GM12878 (cell line): ENCODE data around the gene RANBP9. TPM values are rescaled to one million over a fixed set of nuclear protein-coding genes. Genes with fewer than 3 reads are reported as not detected.

Experiments used
- ATAC-seq: fragments of 200-7000 bp; cut with Tn5 transposase; 3 replicates; pipeline ENCODE4 v1.9.1; 2020; ENCODE audit warnings: mild to moderate bottlenecking, moderate library complexity
- BruUV-seq: library from RNA; stranded (reverse); fragments of 400-500 nt; replicated peaks from 2 replicates; lab custom pipeline; 2021; lab: Mats Ljungman, UMichigan
- CTCF ChIA-PET: fragments of 300-600 bp; sonication (Branson Sonifier 250); formaldehyde crosslinking; extraction: SDS; loops from one replicate; lab custom pipeline; 2021; ENCODE audit warnings: inconsistent platforms; lab: Yijun Ruan, JAX
- POLR2A ChIA-PET: fragments of 350-600 bp; formaldehyde crosslinking; extraction: SDS; loops from one replicate; lab custom pipeline; 2021; ENCODE audit warnings: inconsistent platforms; lab: Charles Lee
- RAD21 ChIA-PET: fragments of 300-600 bp; sonication (Branson Sonifier 250); formaldehyde crosslinking; loops from one replicate; lab custom pipeline; 2023; ENCODE audit warnings: antibody characterized with exemption; ENCODE audit not compliant: unreplicated experiment; lab: Charles Lee
- SMC1A ChIA-PET: fragments of 300-600 bp; sonication (Branson Sonifier 250); formaldehyde crosslinking; loops from one replicate; lab custom pipeline; 2023; ENCODE audit not compliant: unreplicated experiment, uncharacterized antibody; lab: Charles Lee
- DNase-seq: peaks from one replicate; pipeline ENCODE4 v3.0.0-alpha.2; 2011; ENCODE audit warnings: low read depth, low spot score
- FAIRE-seq: peaks from 3 replicates; lab custom pipeline; 2011; peaks lifted over from hg19 to GRCh38; lab: Jason Lieb, UNC
- H2AFZ ChIP-seq: 2 replicates; pipeline ENCODE4 v1.6.0; 2011; ENCODE audit warnings: low read depth, low read length, control low read depth; ENCODE audit not compliant: control insufficient read depth
- H3K27ac ChIP-seq: 2 replicates; pipeline ENCODE4 v1.5.1; 2011; ENCODE audit warnings: control low read depth; ENCODE audit not compliant: control insufficient read depth, insufficient read depth
- H3K27me3 ChIP-seq, 2 experiments: replicated peaks in 1 of 2; 2 replicates each; pipeline versions ENCODE4 v1.6.0 to v1.6.1; 2011; ENCODE audit warnings: low read length in 1 of 2; ENCODE audit not compliant: control insufficient read depth in 2 of 2, insufficient read depth in 2 of 2
- H3K36me3 ChIP-seq, 2 experiments: 2 replicates each; pipeline ENCODE4 v1.5.1; 2011; ENCODE audit warnings: low read length in 1 of 2; ENCODE audit not compliant: control insufficient read depth in 2 of 2, insufficient read depth in 2 of 2
- H3K4me1 ChIP-seq: 2 replicates; pipeline ENCODE4 v1.6.1; 2011; ENCODE audit warnings: mild to moderate bottlenecking, low read length, moderate library complexity, mixed read lengths; ENCODE audit not compliant: control insufficient read depth, insufficient read depth
- H3K4me2 ChIP-seq: 2 replicates; pipeline ENCODE4 v1.6.0; 2011; ENCODE audit warnings: control low read depth; ENCODE audit not compliant: control insufficient read depth, insufficient read depth
- H3K4me3 ChIP-seq: fragments of 200-600 bp; sonication (generic); 2 replicates; pipeline ENCODE4 v1.5.1; 2016
- H3K79me2 ChIP-seq: 2 replicates; pipeline ENCODE4 v1.6.0; 2011; ENCODE audit warnings: low read length; ENCODE audit not compliant: control insufficient read depth, insufficient read depth
- H3K9ac ChIP-seq: 2 replicates; pipeline ENCODE4 v1.8.0; 2011; ENCODE audit warnings: low read length, control low read depth, mixed read lengths; ENCODE audit not compliant: control insufficient read depth, insufficient read depth
- H3K9me3 ChIP-seq: replicated peaks from 3 replicates; pipeline ENCODE4 v1.5.1; 2011; ENCODE audit warnings: mild to moderate bottlenecking, low read length; ENCODE audit not compliant: control insufficient read depth, insufficient read depth
- H4K20me1 ChIP-seq: 2 replicates; pipeline ENCODE4 v1.6.0; 2011; ENCODE audit not compliant: control insufficient read depth, insufficient read depth
- WGBS: methylation state at CpG from one replicate; pipeline ENCODE4 v1.1.6; 2016; ENCODE audit warnings: low lambda C conversion rate; ENCODE audit not compliant: insufficient replicate concordance, insufficient coverage; ENCODE audit errors: missing lambda C conversion rate; 5-methylcytosine and 5-hydroxymethylcytosine counted together
- in situ Hi-C: fragments of 300-500 bp; cut with MboI; formaldehyde crosslinking; loops from 9 replicates; pipeline ENCODE4 v1.14.3; 2018; ENCODE audit warnings: mixed read lengths
- intact Hi-C: fragments of 100-400 bp; cut with micrococcal nuclease; formaldehyde crosslinking; loops from one replicate; pipeline ENCODE4 v1.14.2; 2022; ENCODE audit not compliant: unreplicated experiment
- polyA plus RNA-seq, 11 experiments: library from polyadenylated mRNA; depleted of rRNA in 4 of 11; unstranded in 6 of 11; stranded (reverse) in 5 of 11; fragments of >200 nt; fragmentation: Nextera tagmentation in 4 of 11; fragmentation: Illumina TruSeq in 1 of 11; extraction: Ambion mirVana in 4 of 11; extraction: Trizol in 1 of 11; gene quantifications; 1 replicate in 1 of 11; 2 replicates in 10 of 11; pipeline versions ENCODE4 v1.2.1 to v1.2.3, GENCODE V29; 2011 to 2016; ENCODE audit warnings: inconsistent platforms in 2 of 11, missing spikeins in 2 of 11, low read depth in 1 of 11
- total RNA-seq, 4 experiments: library from RNA; depleted of rRNA in 3 of 4; stranded (reverse); fragments of >200 nt in 3 of 4; fragmentation: Illumina TruSeq in 1 of 4; extraction: Trizol in 1 of 4; gene quantifications; 2 replicates each; pipeline versions ENCODE4 v1.2.1 to v1.2.3, GENCODE V29; 2013 to 2021
- TF ChIP-seq, protein P1 (sequence below): fragments of 450-650 bp; IDR thresholded peaks from 2 replicates; pipeline ENCODE4 v1.6.1; 2016; ENCODE audit warnings: mild to moderate bottlenecking, moderate library complexity, borderline replicate concordance

RANBP9 gene
- total and polyA plus RNA-seq, 10 of the 15 experiments (the other 5 are each of a cell fraction or from before 2014, with no cell fraction given): 3.7 to 43.1 (median 16.2) TPM

DNA sequence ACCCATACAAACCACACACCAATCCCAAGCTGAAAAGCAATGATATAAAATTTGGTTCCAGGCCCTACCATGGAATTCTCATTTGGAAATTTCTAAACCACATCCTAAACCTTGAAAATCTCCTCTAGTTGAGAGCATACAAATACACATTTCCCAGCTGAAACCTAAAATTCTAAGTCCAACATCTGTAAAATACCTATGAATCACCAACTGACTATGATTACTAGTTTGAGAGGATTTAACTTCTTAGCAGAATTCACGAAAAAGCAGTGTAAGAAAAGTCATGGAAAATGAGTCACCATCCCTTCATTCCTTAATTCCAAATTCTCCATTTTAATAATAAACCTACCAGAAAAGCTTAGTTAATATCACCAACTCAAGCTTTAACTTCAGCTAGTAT is 15.4 kb downstream of the RANBP9 start:
- 94% methylated on average over 1 of the region's 1 CpG for WGBS
- H2AFZ ChIP-seq: no peak overlapping the region
- H3K79me2 ChIP-seq: peaks cover 53% of the 10 kb centered on the region
- ATAC-seq (no peak), FAIRE-seq (no peak), DNase-seq (no peak)
- in situ Hi-C loops (no loop called here), intact Hi-C loops (no loop called here)
- H4K20me1 ChIP-seq: no peaks in the 10 kb centered on the region
- H3K27me3 ChIP-seq: no peaks in the 10 kb centered on the region
- H3K36me3 ChIP-seq: peaks cover 0 to 2% of the 10 kb centered on the region in 2 experiments; a peak in 1 of 4 replicates
- no peak overlapping the region for H3K27ac ChIP-seq
- no peak overlapping the region for H3K9ac ChIP-seq
- SMC1A ChIA-PET: interaction anchor here (1.1 to 3.2 kb wide), 8 partner anchors 8 to 300 kb away, joined by 3 to 27 read pairs (median 8); partner anchors contain the start of gene NOL7
- POLR2A ChIA-PET: interaction anchor here (0.9 to 1.6 kb wide), 5 partner anchors 10 to 81 kb away, joined by 3 to 7 read pairs (median 5); partner anchors contain the start of genes NOL7 and RANBP9
- no peaks in the 10 kb centered on the region for H3K9me3 ChIP-seq
- no peak overlapping the region for H3K4me2 ChIP-seq
- no TSS peak for BruUV-seq
- TF ChIP-seq, protein P1, sequence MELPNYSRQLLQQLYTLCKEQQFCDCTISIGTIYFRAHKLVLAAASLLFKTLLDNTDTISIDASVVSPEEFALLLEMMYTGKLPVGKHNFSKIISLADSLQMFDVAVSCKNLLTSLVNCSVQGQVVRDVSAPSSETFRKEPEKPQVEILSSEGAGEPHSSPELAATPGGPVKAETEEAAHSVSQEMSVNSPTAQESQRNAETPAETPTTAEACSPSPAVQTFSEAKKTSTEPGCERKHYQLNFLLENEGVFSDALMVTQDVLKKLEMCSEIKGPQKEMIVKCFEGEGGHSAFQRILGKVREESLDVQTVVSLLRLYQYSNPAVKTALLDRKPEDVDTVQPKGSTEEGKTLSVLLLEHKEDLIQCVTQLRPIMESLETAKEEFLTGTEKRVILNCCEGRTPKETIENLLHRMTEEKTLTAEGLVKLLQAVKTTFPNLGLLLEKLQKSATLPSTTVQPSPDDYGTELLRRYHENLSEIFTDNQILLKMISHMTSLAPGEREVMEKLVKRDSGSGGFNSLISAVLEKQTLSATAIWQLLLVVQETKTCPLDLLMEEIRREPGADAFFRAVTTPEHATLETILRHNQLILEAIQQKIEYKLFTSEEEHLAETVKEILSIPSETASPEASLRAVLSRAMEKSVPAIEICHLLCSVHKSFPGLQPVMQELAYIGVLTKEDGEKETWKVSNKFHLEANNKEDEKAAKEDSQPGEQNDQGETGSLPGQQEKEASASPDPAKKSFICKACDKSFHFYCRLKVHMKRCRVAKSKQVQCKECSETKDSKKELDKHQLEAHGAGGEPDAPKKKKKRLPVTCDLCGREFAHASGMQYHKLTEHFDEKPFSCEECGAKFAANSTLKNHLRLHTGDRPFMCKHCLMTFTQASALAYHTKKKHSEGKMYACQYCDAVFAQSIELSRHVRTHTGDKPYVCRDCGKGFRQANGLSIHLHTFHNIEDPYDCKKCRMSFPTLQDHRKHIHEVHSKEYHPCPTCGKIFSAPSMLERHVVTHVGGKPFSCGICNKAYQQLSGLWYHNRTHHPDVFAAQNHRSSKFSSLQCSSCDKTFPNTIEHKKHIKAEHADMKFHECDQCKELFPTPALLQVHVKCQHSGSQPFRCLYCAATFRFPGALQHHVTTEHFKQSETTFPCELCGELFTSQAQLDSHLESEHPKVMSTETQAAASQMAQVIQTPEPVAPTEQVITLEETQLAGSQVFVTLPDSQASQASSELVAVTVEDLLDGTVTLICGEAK: no peak
- peaks cover 9% of the 10 kb centered on the region; the same call in 1 of the 2 replicates for H3K4me1 ChIP-seq
- RAD21 ChIA-PET: interaction anchor here (1.1 to 1.5 kb wide), 5 partner anchors 13 to 83 kb away, joined by 3 to 13 read pairs (median 3); no protein-coding TSS in a partner anchor
- CTCF ChIA-PET: interaction anchor here (0.6 to 2.0 kb wide), 6 partner anchors 8 to 103 kb away, joined by 3 to 7 read pairs (median 4); partner anchors contain the start of gene NOL7
- no peak overlapping the region for H3K4me3 ChIP-seq
